ENCODE results near the gene MAPK8IP1.

MAPK8IP1 gene

GRCh38 chr11:45860764-45861510 lies 24.5 kb upstream of the MAPK8IP1 start:
- DNase-seq: no peak

GRCh38 chr11:45864041-45864440 lies 21.4 kb upstream of the MAPK8IP1 start:
- no peak for DNase-seq

GRCh38 chr11:45869551-45869950 lies 15.9 kb upstream of the MAPK8IP1 start:
- DNase-seq: no peak

DNA sequence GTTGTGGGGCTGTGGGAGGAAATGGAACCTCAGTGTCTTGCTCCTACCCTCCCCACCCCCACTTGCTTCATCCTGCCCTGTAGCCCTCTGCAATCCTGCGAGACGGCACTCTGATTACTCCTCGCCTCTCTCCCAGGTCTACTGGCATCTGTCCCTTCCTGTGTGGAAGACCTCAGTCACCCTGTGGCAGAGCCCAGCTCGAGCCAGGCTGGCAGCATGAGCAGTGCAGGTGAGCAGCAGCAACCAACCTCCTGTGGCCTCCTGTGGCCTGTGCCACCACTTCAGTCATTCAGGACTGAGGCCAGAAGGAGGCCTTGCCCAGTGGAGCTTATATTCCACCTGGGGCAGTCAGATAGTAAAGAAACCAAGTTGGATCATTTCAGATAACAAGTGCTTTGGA lies 14.7 kb upstream of the MAPK8IP1 start:
- no peak for DNase-seq

GRCh38 chr11:45871638-45872037 lies 13.8 kb upstream of the MAPK8IP1 start:
- no peak for DNase-seq

- no peak for DNase-seq
Measured at GRCh38 chr11:45872651-45873356, 12.6 kb upstream of the MAPK8IP1 start.

- DNase-seq: no peak
Measured at GRCh38 chr11:45876401-45876800, 9.1 kb upstream of the MAPK8IP1 start.

- no peak for DNase-seq
Measured at GRCh38 chr11:45877221-45877620, 8.2 kb upstream of the MAPK8IP1 start.

GRCh38 chr11:45877845-45878244 lies 7.6 kb upstream of the MAPK8IP1 start:
- no peak for DNase-seq

- no peak for DNase-seq
Measured at GRCh38 chr11:45879803-45880686, 5.4 kb upstream of the MAPK8IP1 start.

DNA sequence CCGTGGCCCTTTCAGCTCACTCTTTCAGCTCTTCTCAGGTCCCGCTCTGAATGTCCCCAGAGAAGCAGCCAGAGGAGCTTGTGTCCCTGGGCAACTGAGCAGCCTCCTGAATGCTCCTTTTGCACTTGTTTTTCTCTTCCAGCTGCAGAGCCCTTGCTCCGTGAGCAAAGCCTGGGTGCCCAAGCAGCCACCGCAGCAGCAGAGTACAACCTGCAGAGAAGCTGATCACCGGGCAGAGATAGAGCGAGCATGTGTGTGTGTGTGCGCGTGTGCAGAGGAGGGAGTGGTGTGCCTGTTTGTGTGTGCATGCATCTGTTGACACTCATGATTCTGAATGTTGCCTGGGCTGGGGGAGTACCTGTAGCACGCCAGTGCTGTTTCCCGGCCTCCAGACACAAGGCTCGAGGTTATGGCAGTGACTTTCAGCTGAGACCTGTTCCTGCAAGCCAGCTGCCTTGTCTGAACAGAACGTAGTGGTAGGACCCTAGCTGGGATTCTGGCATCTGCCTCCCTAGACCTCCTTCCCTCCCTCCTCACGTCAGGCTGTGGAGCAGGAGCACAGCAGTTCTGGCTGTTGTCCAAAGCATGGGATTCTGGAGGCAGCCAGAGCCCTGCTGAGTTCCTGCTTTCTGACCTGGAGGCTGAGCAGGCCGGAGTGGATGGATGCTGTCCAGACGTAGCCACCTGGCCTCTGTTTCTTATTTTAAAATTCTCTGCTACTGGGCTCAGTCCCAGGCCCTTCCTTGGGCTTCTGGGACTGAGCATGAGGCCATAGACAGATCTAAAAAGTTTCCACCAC lies 4.5 kb upstream of the MAPK8IP1 start:
- no peak for DNase-seq

- no peak for DNase-seq
Measured at GRCh38 chr11:45881708-45882368, 3.6 kb upstream of the MAPK8IP1 start.

- DNase-seq: no peak
Measured at GRCh38 chr11:45884596-45885185, 760 bp upstream of the MAPK8IP1 start.

DNA sequence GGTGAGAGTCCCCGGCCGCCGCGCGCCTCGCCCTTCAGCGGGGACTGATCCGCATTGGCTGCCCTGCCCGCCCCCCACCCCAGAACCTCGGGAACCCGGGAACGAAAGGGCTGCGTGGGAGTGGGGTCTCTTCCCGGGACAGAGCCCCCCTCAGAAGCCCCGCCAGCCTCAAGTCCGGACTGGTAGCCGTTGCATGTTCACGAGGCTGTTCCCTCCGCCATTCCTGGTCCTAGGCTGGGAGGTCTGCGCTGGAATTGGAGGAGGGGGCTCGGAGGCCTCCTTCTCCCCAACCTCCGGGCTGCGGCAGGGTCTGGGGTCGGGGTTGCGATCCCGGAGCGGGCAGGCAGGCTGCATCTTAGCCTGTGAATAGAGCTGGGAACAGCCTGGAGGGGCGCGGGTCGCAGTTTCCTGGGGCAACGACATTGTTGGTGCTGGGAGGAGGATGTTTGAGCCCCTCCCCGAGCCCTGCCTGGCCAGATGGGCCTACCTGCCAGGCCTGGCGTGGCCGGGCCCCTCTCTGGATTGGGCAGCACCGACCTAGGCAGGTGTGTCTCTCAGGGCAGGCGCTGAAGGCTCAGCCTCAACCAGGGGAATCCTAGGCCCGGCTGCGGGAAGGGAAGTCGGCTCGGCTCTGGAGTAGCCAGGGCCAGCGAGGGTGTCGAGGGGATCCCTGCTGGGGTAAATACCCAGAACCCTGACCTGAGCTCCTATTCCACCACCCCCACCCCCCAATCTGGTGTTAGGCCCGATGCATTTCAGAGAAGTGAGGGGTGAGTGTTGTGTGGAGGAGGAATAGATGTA lies 670 bp downstream of the MAPK8IP1 start:
- DNase-seq: no peak

- no peak for DNase-seq
Measured at GRCh38 chr11:45886816-45887520, 1.5 kb downstream of the MAPK8IP1 start.

DNA sequence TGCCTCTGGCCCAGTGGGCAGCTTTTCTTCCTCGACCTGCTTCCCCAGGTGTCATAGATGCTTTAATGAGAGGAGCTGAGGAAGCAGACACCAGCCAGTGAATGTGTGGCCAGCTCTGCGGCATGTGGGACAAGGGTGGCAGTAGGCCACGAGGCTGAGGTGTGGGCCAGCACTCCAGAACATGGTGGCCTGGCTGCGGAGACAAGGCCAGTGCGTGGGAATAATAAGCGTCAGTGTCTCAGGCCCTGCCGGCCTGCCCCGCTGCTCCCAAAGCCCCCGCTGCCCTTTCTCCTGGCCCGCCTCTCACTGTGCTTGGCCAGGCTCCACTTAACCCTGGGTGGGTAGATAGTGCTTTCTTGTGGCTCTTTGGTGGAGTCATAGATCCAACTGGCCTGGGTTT lies 2.1 kb downstream of the MAPK8IP1 start:
- no peak for DNase-seq

- no peak for DNase-seq
Measured at GRCh38 chr11:45889555-45889954, 4.1 kb downstream of the MAPK8IP1 start.

GRCh38 chr11:45889966-45890365 lies 4.5 kb downstream of the MAPK8IP1 start:
- no peak for DNase-seq

DNA sequence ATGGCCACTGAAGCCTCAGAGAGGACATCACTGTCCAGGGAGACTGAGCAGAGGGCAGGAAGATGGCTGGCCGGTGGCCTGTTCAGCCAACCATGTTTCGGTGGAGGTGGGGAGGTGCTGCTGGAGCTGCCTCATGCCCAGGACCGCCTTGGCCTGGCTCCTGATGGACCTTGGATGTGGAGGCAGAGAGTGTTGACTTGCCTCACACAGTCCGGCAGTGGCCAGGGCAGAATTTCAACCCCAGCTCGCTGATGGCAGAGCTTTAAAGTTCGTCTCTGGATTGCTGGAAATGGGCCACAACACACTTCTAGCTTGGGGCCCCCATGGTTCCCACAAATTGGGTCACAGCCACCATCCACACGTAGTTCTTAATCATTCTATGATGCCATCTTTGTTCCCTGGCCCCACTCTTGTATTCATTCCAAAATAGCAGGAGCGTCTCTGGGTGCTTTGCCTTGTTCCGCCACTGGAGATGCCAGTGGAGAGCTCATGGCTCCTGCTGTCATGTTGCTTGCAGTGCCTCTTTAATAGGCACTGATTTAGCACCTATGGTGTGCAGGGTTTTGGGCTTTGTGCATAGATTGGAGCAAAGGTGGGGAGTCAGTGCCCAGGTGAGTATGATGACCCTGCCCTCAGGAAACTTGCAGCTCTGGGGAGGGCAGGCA lies 5.6 kb downstream of the MAPK8IP1 start:
- no peak for DNase-seq

- no peak for DNase-seq
Measured at GRCh38 chr11:45892856-45893255, 7.4 kb downstream of the MAPK8IP1 start.

Data from right forelimb (tissue), 1 donor.